NB4 (cell line): ENCODE data around the gene MACROD2.

Experiments used
- CTCF ChIP-seq: IDR thresholded peaks from one replicate; pipeline ENCODE4 v1.5.1; 2012; ENCODE audit warnings: low read depth, low read length
- MAX ChIP-seq: IDR thresholded peaks from 2 replicates; pipeline ENCODE4 v1.6.1; 2011; ENCODE audit warnings: low read depth, low read length

DNA sequence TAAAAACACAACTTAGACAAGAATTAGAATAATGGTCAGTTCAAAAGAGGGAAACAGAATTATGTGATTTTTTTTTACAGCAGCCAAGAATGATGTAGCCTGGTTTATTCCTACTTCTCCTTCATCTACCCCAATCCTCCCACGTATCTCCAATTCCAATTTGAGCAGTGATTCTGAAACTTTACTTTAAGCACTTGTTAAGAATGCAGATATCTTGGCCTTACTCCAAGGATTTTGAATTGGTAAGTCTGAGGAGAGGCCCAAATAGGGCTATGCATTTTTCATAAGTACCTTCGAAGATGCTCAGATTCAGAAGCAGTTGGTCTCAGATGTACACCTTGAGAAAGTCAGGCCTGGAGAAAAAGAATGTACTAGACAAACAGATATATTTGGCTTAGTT is 575.5 kb downstream of the MACROD2 start:
- TF ChIP-seq CTCF: no peak
- TF ChIP-seq MAX: no peak
